Neural progenitor cell (in vitro differentiated cells): ENCODE data around the gene CAST. TPM values are rescaled to one million over a fixed set of nuclear protein-coding genes. Genes with fewer than 3 reads are reported as not detected.

Experiments used
- DNase-seq: peaks from one replicate; pipeline ENCODE4 v3.0.0-alpha.2; 2016; ENCODE audit warnings: low spot score
- H2AFZ ChIP-seq: fragments of 200-600 bp; sonication (generic); replicated peaks from 2 replicates; pipeline ENCODE4 v1.6.1; 2016; ENCODE audit warnings: antibody characterized with exemption
- H3F3A ChIP-seq: fragments of 200-600 bp; sonication (generic); 2 replicates; pipeline ENCODE4 v1.6.1; 2016; ENCODE audit warnings: antibody characterized with exemption, low read depth
- H3K27ac ChIP-seq: fragments of 200-600 bp; sonication (generic); 2 replicates; pipeline ENCODE4 v1.5.1; 2016; ENCODE audit warnings: mild to moderate bottlenecking
- H3K27me3 ChIP-seq: fragments of 200-600 bp; sonication (generic); 2 replicates; pipeline ENCODE4 v1.6.1; 2016; ENCODE audit warnings: mild to moderate bottlenecking, moderate library complexity
- H3K36me3 ChIP-seq: fragments of 200-600 bp; sonication (generic); 2 replicates; pipeline ENCODE4 v1.5.1; 2016
- H3K4me1 ChIP-seq: fragments of 200-600 bp; sonication (generic); 2 replicates; pipeline ENCODE4 v1.6.1; 2016; ENCODE audit warnings: mixed run types
- H3K4me2 ChIP-seq: fragments of 200-600 bp; sonication (generic); 2 replicates; pipeline ENCODE4 v1.6.1; 2016
- H3K4me3 ChIP-seq: fragments of 200-600 bp; sonication (generic); 2 replicates; pipeline ENCODE4 v1.5.1; 2016
- H3K79me2 ChIP-seq: fragments of 200-600 bp; sonication (generic); 2 replicates; pipeline ENCODE4 v1.6.1; 2016; ENCODE audit warnings: low read depth
- H3K9ac ChIP-seq: fragments of 200-600 bp; sonication (generic); 2 replicates; pipeline ENCODE4 v1.6.1; 2016
- H3K9me3 ChIP-seq: fragments of 200-600 bp; sonication (generic); 2 replicates; pipeline ENCODE4 v1.5.1; 2016; ENCODE audit warnings: low read depth
- H4K20me1 ChIP-seq: fragments of 200-600 bp; sonication (generic); 2 replicates; pipeline ENCODE4 v1.6.1; 2016; ENCODE audit warnings: low read depth
- H3K27ac Mint-ChIP-seq: 3 replicates; pipeline ENCODE4 v1.8.0; 2021; ENCODE audit warnings: mixed read lengths
- H3K27me3 Mint-ChIP-seq: 2 replicates; pipeline ENCODE4 v1.8.0; 2022; ENCODE audit warnings: low read depth, mild to moderate bottlenecking, inconsistent platforms, moderate library complexity, mixed read lengths; ENCODE audit not compliant: insufficient read depth
- H3K36me3 Mint-ChIP-seq: 3 replicates; pipeline ENCODE4 v1.8.0; 2021; ENCODE audit warnings: mixed read lengths
- H3K4me1 Mint-ChIP-seq: 3 replicates; pipeline ENCODE4 v1.8.0; 2021; ENCODE audit warnings: mixed read lengths
- H3K4me3 Mint-ChIP-seq: 3 replicates; pipeline ENCODE4 v1.8.0; 2021; ENCODE audit warnings: mild to moderate bottlenecking, moderate library complexity, mixed read lengths
- H3K9me3 Mint-ChIP-seq: 3 replicates; pipeline ENCODE4 v1.8.0; 2020; ENCODE audit warnings: mixed read lengths
- CTCF ChIP-seq: fragments of 200-600 bp; sonication (generic); IDR thresholded peaks from 2 replicates; pipeline ENCODE4 v1.5.1; 2017; ENCODE audit warnings: antibody characterized with exemption, mild to moderate bottlenecking
- EZH2 ChIP-seq: fragments of 200-600 bp; sonication (generic); IDR thresholded peaks from 2 replicates; pipeline ENCODE4 v1.6.1; 2017; ENCODE audit warnings: antibody characterized with exemption, mild to moderate bottlenecking, moderate library complexity
- EZH2phosphoT487 ChIP-seq: fragments of 200-600 bp; sonication (generic); IDR thresholded peaks from 2 replicates; pipeline ENCODE4 v1.6.1; 2017; ENCODE audit warnings: antibody characterized with exemption
- total RNA-seq: library from RNA; depleted of rRNA; stranded (reverse); fragments of >200 nt; gene quantifications from 2 replicates; pipeline ENCODE4 v1.2.3, GENCODE V29; 2015; ENCODE audit warnings: low replicate concordance

CAST gene
- total RNA-seq, 1 donor from 2014 or later, result 64.6 TPM

- TF ChIP-seq EZH2phosphoT487 (no peak), CTCF (peak; percentile 67), EZH2 (no peak)
These were observed 25.8 kb downstream of the CAST start for GRCh38 chr5:96687812-96688453.

GRCh38 chr5:96690861-96691260 is 28.7 kb downstream of the CAST start:
- Mint-ChIP-seq H3K4me1 (no peaks in the 10 kb centered on the region), H3K36me3 (no peaks in the 10 kb centered on the region), H3K4me3 (no peak overlapping the region), H3K27ac (no peak overlapping the region), H3K9me3 (no peaks in the 10 kb centered on the region), H3K27me3 (no peaks in the 10 kb centered on the region)
- Histone ChIP-seq H3K9me3 (no peaks in the 10 kb centered on the region), H3K4me3 (no peak overlapping the region), H4K20me1 (no peaks in the 10 kb centered on the region), H3F3A (no peaks in the 10 kb centered on the region), H3K79me2 (no peaks in the 10 kb centered on the region), H3K4me1 (no peaks in the 10 kb centered on the region), H3K36me3 (no peaks in the 10 kb centered on the region), H3K27ac (no peak overlapping the region), H3K27me3 (no peaks in the 10 kb centered on the region), H2AFZ (no peak overlapping the region), H3K9ac (no peak overlapping the region), H3K4me2 (no peak overlapping the region)
- TF ChIP-seq CTCF (no peak), EZH2phosphoT487 (no peak), EZH2 (no peak)
- no peak for DNase-seq

More at GRCh38 chr5:96687812-96688453, 25.8 kb downstream of the CAST start:
- Histone ChIP-seq H3K27ac (no peak overlapping the region), H3K27me3 (no peaks in the 10 kb centered on the region), H3K36me3 (no peaks in the 10 kb centered on the region), H3F3A (no peaks in the 10 kb centered on the region), H3K9me3 (no peaks in the 10 kb centered on the region), H3K4me3 (no peak overlapping the region), H2AFZ (no peak overlapping the region), H3K4me2 (no peak overlapping the region), H4K20me1 (no peaks in the 10 kb centered on the region), H3K9ac (no peak overlapping the region), H3K4me1 (no peaks in the 10 kb centered on the region), H3K79me2 (no peaks in the 10 kb centered on the region)
- Mint-ChIP-seq H3K27ac (no peak overlapping the region), H3K27me3 (no peaks in the 10 kb centered on the region), H3K36me3 (no peaks in the 10 kb centered on the region), H3K9me3 (no peaks in the 10 kb centered on the region), H3K4me1 (no peaks in the 10 kb centered on the region), H3K4me3 (no peak overlapping the region)
- DNase-seq, result peak; percentile 22

GRCh38 chr5:96691503-96692303 is 29.5 kb downstream of the CAST start:
- H3K4me2 ChIP-seq, result no peak overlapping the region
- no peaks in the 10 kb centered on the region for H3K36me3 ChIP-seq
- no peaks in the 10 kb centered on the region for H3K9me3 ChIP-seq
- Mint-ChIP-seq H3K4me3 (no peak overlapping the region), H3K4me1 (no peaks in the 10 kb centered on the region), H3K36me3 (no peaks in the 10 kb centered on the region), H3K9me3 (no peaks in the 10 kb centered on the region), H3K27me3 (no peaks in the 10 kb centered on the region), H3K27ac (no peak overlapping the region)
- no peaks in the 10 kb centered on the region for H3K4me1 ChIP-seq
- no peaks in the 10 kb centered on the region for H3F3A ChIP-seq
- DNase-seq, result no peak
- no peak for TF ChIP-seq CTCF
- TF ChIP-seq EZH2, result no peak
- TF ChIP-seq EZH2phosphoT487, result no peak
- no peak overlapping the region for H3K4me3 ChIP-seq
- no peak overlapping the region for H3K27ac ChIP-seq
- no peaks in the 10 kb centered on the region for H3K79me2 ChIP-seq
- no peaks in the 10 kb centered on the region for H4K20me1 ChIP-seq
- no peak overlapping the region for H2AFZ ChIP-seq
- no peaks in the 10 kb centered on the region for H3K27me3 ChIP-seq
- H3K9ac ChIP-seq, result no peak overlapping the region
